H1 (cell line): ENCODE measurements around the gene PLA2G1B. TPM values are rescaled to one million over a fixed set of nuclear protein-coding genes. Genes with fewer than 3 reads are reported as not detected.

Experiments
- CBX5 ChIP-seq: fragments of 300-800, 300-1000 bp; sonication (generic); IDR thresholded peaks from 2 replicates; pipeline ENCODE4 v1.7.1; 2016; ENCODE audit warnings: antibody characterized with exemption, low read length, low read depth
- FOSL1 ChIP-seq: IDR thresholded peaks from 2 replicates; pipeline ENCODE4 v1.6.1; 2011; ENCODE audit warnings: mild to moderate bottlenecking, low read depth, low read length, moderate library complexity; ENCODE audit not compliant: insufficient read depth
- HDAC6 ChIP-seq: IDR thresholded peaks from one replicate; pipeline ENCODE4 v1.7.1; 2012; ENCODE audit warnings: low read depth, mild to moderate bottlenecking, inconsistent platforms, low read length, moderate library complexity
- JUN ChIP-seq: IDR thresholded peaks from 2 replicates; pipeline ENCODE4 v1.6.1; 2011; ENCODE audit warnings: low read depth, mild to moderate bottlenecking, improper control_type of control experiment, low read length
- JUND ChIP-seq: IDR thresholded peaks from 2 replicates; pipeline ENCODE4 v1.6.1; 2011; ENCODE audit warnings: mild to moderate bottlenecking, improper control_type of control experiment, low read length
- MAFK ChIP-seq: IDR thresholded peaks from 2 replicates; pipeline ENCODE4 v1.6.1; 2012; ENCODE audit warnings: low read depth, mild to moderate bottlenecking, improper control_type of control experiment, low read length
- RXRA ChIP-seq: IDR thresholded peaks from 2 replicates; pipeline ENCODE4 v1.6.1; 2011; ENCODE audit warnings: low read depth, mild to moderate bottlenecking, low read length, moderate library complexity; ENCODE audit not compliant: insufficient read depth
- SP4 ChIP-seq: IDR thresholded peaks from 2 replicates; pipeline ENCODE4 v1.6.1; 2012; ENCODE audit warnings: low read length, inconsistent platforms
- TAF7 ChIP-seq: optimal IDR thresholded peaks from 2 replicates; pipeline ENCODE3; 2011; ENCODE audit warnings: low read depth, mild to moderate bottlenecking, inconsistent platforms, low read length, moderate library complexity, borderline replicate concordance
- polyA plus RNA-seq, 7 experiments: library from polyadenylated mRNA; depleted of rRNA in 3 of 7; stranded (reverse) in 5 of 7; unstranded in 2 of 7; fragments of >200 nt in 5 of 7; fragments of 200-250 nt in 2 of 7; gene quantifications; 1 replicate in 5 of 7; 2 replicates in 1 of 7; 4 replicates in 1 of 7; pipeline versions ENCODE4 v1.2.1 to v1.2.3, GENCODE V29; 2011 to 2013; ENCODE audit warnings: missing spikeins in 2 of 7, mixed read lengths in 2 of 7
- total RNA-seq: library from RNA; stranded (reverse); fragmentation: NEBNext Ultra II Directional; extraction: Animal tissue kit (Norgen Biotek cat#: 25700); gene quantifications from 2 replicates; pipeline ENCODE4 v1.2.1, GENCODE V29; 2021
- TF ChIP-seq, protein P1 (sequence below): fragments of 300-600 bp; sonication (generic); IDR thresholded peaks from 2 replicates; pipeline ENCODE4 v1.7.1; 2012; ENCODE audit warnings: low read length, moderate library complexity, mild to moderate bottlenecking, inconsistent platforms; ENCODE audit not compliant: insufficient replicate concordance

The PLA2G1B gene
- total and polyA plus RNA-seq, 2 of the 8 experiments (the other 6 are each of a cell fraction or from before 2014, with no cell fraction given), result not detected

DNA sequence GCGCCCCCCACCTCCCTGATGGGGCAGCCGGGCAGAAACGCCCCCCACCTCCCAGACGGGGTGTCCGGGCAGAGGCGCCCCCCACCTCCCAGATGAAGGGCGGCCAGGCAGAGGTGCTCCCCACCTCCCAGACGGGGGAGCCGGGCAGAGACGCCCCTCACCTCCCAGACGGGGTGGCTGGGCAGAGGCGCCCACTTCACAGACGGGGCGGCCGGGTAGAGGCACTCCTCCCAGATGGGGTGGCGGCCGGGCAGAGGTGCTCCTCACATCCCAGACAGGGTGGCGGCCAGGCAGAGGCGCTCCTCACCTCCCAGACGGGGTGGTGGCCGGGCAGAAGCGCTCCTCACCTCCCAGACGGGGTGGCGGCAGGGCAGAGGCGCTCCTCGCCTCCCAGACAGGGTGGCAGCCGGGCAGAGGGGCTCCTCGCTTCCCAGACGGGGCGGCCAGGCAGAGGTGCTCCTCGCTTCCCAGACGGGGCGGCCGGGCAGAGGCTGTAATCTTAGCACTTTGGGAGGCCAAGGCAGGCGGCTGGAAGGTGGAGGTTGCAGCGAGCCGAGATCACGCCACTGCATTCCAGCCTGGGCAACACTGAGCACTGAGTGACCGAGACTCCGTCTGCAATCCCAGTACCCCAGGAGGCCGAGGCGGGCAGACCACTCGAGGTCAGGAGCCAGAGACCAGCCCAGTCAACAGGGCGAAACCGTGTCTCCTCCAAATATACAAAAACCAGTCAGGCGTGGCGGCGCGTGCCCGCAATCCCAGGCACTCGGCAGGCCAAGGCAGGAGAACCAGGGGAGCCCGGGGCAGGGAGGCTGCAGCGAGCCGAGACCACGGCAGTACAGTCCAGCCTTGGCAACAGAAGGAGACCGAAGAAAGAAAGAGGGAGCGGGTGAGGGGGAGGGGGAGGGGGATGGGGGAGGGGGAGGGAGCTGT lies 49.2 kb downstream of the PLA2G1B start (continued):
- TF ChIP-seq, protein P1, sequence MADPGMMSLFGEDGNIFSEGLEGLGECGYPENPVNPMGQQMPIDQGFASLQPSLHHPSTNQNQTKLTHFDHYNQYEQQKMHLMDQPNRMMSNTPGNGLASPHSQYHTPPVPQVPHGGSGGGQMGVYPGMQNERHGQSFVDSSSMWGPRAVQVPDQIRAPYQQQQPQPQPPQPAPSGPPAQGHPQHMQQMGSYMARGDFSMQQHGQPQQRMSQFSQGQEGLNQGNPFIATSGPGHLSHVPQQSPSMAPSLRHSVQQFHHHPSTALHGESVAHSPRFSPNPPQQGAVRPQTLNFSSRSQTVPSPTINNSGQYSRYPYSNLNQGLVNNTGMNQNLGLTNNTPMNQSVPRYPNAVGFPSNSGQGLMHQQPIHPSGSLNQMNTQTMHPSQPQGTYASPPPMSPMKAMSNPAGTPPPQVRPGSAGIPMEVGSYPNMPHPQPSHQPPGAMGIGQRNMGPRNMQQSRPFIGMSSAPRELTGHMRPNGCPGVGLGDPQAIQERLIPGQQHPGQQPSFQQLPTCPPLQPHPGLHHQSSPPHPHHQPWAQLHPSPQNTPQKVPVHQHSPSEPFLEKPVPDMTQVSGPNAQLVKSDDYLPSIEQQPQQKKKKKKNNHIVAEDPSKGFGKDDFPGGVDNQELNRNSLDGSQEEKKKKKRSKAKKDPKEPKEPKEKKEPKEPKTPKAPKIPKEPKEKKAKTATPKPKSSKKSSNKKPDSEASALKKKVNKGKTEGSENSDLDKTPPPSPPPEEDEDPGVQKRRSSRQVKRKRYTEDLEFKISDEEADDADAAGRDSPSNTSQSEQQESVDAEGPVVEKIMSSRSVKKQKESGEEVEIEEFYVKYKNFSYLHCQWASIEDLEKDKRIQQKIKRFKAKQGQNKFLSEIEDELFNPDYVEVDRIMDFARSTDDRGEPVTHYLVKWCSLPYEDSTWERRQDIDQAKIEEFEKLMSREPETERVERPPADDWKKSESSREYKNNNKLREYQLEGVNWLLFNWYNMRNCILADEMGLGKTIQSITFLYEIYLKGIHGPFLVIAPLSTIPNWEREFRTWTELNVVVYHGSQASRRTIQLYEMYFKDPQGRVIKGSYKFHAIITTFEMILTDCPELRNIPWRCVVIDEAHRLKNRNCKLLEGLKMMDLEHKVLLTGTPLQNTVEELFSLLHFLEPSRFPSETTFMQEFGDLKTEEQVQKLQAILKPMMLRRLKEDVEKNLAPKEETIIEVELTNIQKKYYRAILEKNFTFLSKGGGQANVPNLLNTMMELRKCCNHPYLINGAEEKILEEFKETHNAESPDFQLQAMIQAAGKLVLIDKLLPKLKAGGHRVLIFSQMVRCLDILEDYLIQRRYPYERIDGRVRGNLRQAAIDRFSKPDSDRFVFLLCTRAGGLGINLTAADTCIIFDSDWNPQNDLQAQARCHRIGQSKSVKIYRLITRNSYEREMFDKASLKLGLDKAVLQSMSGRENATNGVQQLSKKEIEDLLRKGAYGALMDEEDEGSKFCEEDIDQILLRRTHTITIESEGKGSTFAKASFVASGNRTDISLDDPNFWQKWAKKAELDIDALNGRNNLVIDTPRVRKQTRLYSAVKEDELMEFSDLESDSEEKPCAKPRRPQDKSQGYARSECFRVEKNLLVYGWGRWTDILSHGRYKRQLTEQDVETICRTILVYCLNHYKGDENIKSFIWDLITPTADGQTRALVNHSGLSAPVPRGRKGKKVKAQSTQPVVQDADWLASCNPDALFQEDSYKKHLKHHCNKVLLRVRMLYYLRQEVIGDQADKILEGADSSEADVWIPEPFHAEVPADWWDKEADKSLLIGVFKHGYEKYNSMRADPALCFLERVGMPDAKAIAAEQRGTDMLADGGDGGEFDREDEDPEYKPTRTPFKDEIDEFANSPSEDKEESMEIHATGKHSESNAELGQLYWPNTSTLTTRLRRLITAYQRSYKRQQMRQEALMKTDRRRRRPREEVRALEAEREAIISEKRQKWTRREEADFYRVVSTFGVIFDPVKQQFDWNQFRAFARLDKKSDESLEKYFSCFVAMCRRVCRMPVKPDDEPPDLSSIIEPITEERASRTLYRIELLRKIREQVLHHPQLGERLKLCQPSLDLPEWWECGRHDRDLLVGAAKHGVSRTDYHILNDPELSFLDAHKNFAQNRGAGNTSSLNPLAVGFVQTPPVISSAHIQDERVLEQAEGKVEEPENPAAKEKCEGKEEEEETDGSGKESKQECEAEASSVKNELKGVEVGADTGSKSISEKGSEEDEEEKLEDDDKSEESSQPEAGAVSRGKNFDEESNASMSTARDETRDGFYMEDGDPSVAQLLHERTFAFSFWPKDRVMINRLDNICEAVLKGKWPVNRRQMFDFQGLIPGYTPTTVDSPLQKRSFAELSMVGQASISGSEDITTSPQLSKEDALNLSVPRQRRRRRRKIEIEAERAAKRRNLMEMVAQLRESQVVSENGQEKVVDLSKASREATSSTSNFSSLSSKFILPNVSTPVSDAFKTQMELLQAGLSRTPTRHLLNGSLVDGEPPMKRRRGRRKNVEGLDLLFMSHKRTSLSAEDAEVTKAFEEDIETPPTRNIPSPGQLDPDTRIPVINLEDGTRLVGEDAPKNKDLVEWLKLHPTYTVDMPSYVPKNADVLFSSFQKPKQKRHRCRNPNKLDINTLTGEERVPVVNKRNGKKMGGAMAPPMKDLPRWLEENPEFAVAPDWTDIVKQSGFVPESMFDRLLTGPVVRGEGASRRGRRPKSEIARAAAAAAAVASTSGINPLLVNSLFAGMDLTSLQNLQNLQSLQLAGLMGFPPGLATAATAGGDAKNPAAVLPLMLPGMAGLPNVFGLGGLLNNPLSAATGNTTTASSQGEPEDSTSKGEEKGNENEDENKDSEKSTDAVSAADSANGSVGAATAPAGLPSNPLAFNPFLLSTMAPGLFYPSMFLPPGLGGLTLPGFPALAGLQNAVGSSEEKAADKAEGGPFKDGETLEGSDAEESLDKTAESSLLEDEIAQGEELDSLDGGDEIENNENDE, result no peak
- TF ChIP-seq SP4 (no peak), JUN (no peak), RXRA (no peak), CBX5 (no peak), HDAC6 (no peak), MAFK (no peak), JUND (no peak), TAF7 (no peak), FOSL1 (no peak)
